GM10248 (cell line): ENCODE data around the gene PVALEF.

Experiments used
- CTCF ChIA-PET: fragments of 300-600 bp; sonication (Branson Sonifier 250); formaldehyde crosslinking; extraction: SDS; loops from one replicate; lab custom pipeline; 2021; ENCODE audit warnings: antibody characterized with exemption; lab: Yijun Ruan, JAX
- POLR2A ChIA-PET: fragments of 350-650 bp; sonication (Branson Sonifier 250); formaldehyde crosslinking; extraction: SDS; loops from one replicate; lab custom pipeline; 2020; ENCODE audit warnings: antibody characterized with exemption; lab: Yijun Ruan, JAX
- DNase-seq: peaks from one replicate; pipeline ENCODE4 v3.0.0; 2012; ENCODE audit errors: extremely low spot score
- TF ChIP-seq, protein P1 (sequence below): IDR thresholded peaks from 2 replicates; pipeline ENCODE4 v1.5.1; 2012; ENCODE audit warnings: mild to moderate bottlenecking, low read depth; ENCODE audit errors: extremely low read depth, missing control alignments, control extremely low read depth

The PVALEF gene

DNA sequence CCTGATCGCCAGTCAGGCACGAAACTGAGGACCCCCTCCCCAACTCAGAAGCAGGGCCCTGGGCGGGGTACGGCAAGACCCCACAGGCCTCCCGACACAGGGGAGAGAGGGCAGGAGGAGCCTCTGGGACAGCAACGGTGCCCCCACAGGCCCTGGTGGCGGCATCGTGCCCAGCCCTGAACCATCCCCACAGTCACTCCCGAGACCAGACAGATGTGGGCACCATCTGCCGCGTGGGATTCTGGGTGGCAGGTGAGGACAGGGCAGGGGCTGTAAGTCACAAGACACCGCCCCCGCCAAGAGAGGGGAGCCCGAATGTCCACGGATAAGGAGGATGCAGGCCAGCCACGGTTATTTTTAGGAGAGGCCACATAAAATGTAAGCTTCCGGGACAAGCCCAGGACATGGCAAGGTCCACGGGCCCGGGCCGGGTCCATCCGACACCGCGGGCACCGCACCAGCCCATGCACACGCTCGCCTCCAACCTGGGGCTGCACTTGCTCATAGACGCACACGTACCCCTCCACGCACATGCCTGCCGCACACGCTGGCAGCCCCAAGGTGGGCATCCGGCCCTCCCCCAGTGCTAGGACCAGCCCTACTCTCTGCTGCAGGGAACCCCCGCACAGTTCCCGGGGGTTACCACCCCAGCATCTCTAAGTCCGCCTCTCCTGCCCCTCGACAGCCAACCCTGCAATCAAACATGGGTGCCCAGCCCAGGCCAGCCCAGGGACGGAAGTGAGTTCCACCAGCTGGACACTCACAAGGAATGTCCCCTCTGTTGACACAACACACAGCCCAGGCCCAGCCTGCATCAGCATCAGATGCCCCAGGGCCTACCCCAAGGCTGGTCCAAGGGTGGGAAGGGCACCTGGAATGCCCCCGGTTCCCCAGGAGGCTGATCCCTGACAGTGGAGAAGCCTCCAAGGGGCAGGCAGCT is 8.2 kb upstream of the PVALEF start:
- DNase-seq: no peak
- TF ChIP-seq, protein P1, sequence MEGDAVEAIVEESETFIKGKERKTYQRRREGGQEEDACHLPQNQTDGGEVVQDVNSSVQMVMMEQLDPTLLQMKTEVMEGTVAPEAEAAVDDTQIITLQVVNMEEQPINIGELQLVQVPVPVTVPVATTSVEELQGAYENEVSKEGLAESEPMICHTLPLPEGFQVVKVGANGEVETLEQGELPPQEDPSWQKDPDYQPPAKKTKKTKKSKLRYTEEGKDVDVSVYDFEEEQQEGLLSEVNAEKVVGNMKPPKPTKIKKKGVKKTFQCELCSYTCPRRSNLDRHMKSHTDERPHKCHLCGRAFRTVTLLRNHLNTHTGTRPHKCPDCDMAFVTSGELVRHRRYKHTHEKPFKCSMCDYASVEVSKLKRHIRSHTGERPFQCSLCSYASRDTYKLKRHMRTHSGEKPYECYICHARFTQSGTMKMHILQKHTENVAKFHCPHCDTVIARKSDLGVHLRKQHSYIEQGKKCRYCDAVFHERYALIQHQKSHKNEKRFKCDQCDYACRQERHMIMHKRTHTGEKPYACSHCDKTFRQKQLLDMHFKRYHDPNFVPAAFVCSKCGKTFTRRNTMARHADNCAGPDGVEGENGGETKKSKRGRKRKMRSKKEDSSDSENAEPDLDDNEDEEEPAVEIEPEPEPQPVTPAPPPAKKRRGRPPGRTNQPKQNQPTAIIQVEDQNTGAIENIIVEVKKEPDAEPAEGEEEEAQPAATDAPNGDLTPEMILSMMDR: no peak
- CTCF ChIA-PET: no interaction called here
- POLR2A ChIA-PET: no interaction called here

DNA sequence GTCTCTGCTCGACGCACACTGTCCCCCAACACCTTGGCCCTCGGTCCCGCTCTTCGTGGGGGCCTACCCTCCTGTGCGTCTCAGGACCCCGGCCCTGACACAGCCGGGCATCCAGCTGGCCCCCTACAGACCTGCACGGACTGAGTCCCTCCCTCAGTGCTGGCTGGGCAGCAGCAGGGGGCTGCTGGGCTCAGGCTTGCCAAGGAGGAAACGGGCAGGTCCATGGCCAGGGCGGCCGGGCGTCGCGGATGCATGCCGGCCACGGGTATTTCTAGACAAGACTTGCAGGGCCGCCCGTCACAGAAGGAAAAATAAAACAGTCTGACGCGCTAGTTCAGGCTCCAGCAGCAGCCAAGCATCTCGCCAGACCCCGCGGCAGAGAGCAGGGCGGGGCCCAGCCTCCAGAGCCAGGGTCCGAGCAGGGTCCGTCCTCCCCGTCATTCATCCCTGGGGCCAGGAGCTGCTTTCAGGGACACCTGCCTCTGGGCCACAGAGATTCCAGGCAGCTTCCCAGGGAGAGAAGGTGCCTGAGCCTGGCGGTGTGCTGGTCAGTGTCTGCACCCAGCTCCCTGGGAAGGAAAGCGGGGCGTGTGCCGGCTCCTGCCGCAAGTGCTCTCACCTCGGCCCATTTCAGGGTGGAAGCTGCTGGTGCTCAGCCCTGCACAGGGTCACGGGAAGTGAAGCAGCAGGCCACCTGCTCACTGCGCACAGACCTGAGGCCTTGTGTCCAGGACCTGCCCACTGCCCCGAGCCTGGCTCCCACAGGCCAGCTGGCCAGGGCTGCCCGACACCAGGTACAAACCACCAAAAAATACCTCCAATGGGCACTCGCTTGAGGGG is 7.2 kb upstream of the PVALEF start:
- DNase-seq: no peak
- TF ChIP-seq, protein P1: no peak
- ChIA-PET POLR2A (no interaction called here), CTCF (interaction anchor here (0.9 kb wide), 1 partner anchor 15 kb away, joined by 3 read pairs; no protein-coding TSS in a partner anchor)

DNA sequence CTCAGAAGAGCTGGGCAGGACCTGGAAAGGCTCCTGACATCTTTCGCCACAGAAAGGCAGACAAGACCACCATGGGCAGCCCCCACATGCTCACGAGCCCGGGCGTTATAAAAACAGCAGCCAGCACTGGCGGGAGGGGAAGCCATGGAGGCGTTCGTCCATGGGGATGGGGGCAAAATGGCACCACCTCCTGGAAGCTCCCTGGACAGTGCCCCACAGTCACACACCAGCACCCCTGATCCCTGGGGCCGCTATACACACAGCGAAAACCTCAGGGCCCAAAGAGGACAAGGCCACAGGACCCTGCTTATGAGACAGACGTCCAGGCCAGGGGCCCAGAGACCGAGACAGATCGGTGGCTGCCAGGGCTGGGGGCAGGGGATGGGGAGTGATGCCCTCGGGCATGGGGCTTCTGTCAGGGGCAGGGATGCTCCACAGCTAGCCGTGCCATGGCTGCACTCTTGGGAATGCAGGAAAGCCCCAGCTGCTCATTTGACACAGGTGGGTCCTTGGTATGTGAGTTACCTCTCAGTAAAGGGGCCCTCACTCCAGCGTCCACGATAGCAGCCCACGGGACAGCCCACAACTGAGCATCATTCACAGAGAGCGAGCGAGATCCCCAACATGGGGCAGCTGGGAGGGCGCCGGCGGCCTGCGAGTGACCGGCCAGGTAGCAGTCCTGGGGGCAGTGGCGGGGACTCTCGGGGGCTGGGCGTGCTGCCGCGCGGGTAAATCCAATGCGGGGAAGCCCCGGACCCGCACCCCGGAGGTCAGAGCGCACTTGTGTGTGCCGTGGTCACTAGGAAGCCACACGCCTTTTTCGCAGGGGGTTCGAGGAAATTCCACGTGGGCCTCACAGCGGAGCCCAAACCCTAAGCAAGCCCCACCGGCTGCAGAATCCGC is 6.4 kb upstream of the PVALEF start:
- TF ChIP-seq, protein P1: no peak
- DNase-seq: no peak
- CTCF ChIA-PET: interaction anchor here (0.9 kb wide), 1 partner anchor 16 kb away, joined by 3 read pairs; no protein-coding TSS in a partner anchor
- POLR2A ChIA-PET: no interaction called here

DNA sequence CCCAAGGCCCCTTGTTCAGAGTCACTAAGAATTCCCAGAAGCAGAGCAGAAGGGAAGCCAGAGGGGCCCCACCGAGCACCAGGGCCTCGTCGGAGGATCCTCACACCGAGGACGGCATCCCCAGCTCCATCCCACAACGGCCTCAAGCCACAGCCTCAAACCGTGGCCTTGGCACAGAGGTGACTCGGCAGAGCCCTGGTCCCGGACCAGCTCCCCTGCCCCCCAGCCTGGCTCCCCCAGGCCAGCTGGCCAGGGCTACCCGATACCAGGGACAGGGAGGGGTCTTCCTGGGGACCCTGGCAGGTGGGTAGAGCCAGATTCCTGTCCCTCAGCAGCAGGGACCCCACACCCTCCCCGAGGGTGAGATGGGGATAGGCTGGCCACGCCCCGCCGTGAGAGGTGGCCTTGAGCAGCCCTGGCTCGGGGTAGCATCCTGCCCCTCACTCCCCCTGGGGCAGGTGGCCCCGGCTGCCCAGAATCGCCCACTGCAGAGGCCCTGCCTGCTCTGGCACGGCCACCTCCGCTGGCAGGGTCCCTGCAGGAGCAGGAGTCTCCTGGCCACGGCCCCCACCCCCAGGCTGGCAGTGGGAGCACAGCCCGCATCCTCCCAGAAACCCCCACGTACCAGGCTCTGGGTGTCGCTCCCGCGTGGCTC is 5.6 kb upstream of the PVALEF start:
- no peak for DNase-seq
- CTCF ChIA-PET: no interaction called here
- TF ChIP-seq, protein P1: no peak
- POLR2A ChIA-PET: no interaction called here

DNA sequence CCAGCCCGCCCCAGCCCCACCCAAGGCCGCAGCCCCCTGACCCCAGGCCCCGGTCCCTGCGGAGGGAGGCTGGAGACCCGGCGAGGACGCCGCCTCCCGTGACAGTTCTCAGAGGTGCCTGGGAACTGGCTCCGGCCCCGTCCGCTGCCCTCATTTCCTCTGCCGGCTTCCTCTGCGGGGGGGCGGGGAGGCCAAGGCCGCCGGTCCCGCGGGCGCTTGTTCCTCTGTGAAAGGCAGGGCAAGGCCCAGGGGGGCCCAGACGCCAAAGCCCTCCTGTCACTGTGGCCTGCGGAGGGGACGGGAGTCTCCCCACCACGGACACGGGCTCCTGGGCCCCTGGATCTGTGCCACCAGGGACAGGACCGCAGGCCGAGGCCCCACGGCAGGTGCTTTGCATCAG is 5.0 kb upstream of the PVALEF start:
- DNase-seq: no peak
- POLR2A ChIA-PET: no interaction called here
- CTCF ChIA-PET: no interaction called here
- TF ChIP-seq, protein P1: no peak
